Pancreas (tissue), 10 donors: ENCODE results near the gene AFF3. TPM values are rescaled to one million over a fixed set of nuclear protein-coding genes. Genes with fewer than 3 reads are reported as not detected.
"Not testable (repeated sequence)": the region's sequence is repeated elsewhere in the genome, so short reads cannot be mapped to it uniquely, and the experiment has no call there.

Source experiments
- ATAC-seq, 4 donors: fragments of 200-7000 bp; cut with Tn5 transposase; one replicate each; pipeline versions ENCODE4 v1.8.0 to v1.9.1; 2020; ENCODE audit warnings: mild to moderate bottlenecking in 4 of 4, moderate library complexity in 4 of 4
- DNase-seq, 6 donors: peaks; one replicate each; pipeline ENCODE4 v3.0.0-alpha.2; 2020
- FAIRE-seq: peaks from 2 replicates; lab custom pipeline; 2012; peaks lifted over from hg19 to GRCh38; lab: Jason Lieb, UNC
- H3K27ac ChIP-seq, 4 donors: fragments of 200-600 bp; sonication (generic); 1 replicate in 3 of 4; 2 replicates in 1 of 4; pipeline versions ENCODE4 v1.5.0 to v1.8.0; 2020
- H3K27me3 ChIP-seq, 4 donors: fragments of 200-600 bp; one replicate each; pipeline ENCODE4 v1.8.0; 2021
- H3K36me3 ChIP-seq, 3 donors: fragments of 200-600 bp; sonication (generic) in 1 of 3; one replicate each; pipeline versions ENCODE4 v1.5.0 to v1.8.0; 2020 to 2021
- H3K4me1 ChIP-seq, 3 donors: fragments of 200-600 bp; one replicate each; pipeline ENCODE4 v1.8.0; 2021
- H3K4me3 ChIP-seq, 4 donors: fragments of 200-600 bp; sonication (generic) in 2 of 4; one replicate each; pipeline versions ENCODE4 v1.5.0 to v1.8.0; 2020 to 2021
- H3K9me3 ChIP-seq, 4 donors: fragments of 200-600 bp; one replicate each; pipeline ENCODE4 v1.8.0; 2021
- CTCF ChIP-seq, 4 donors: fragments of 200-600 bp; sonication (generic) in 3 of 4; IDR thresholded peaks; one replicate each; pipeline versions ENCODE4 v1.5.0 to v1.8.0; 2021; ENCODE audit warnings: antibody characterized with exemption in 4 of 4
- WGBS, 2 donors: extraction: QIAGEN DNeasy Blood & Tissue Kit; methylation state at CpG; one replicate each; pipeline ENCODE4 v1.1.7; 2013; 5-methylcytosine and 5-hydroxymethylcytosine counted together
- intact Hi-C, 3 donors: fragments of 100-400 bp; cut with DNase I; formaldehyde crosslinking; loops; one replicate each; pipeline versions ENCODE4 v1.11.1 to v1.14.2; 2022
- polyA plus RNA-seq, 2 donors: library from polyadenylated mRNA; stranded (reverse); fragments of 200-250 nt; gene quantifications; one replicate each; pipeline ENCODE4 v1.2.3, GENCODE V29; 2013
- total RNA-seq, 6 donors: library from RNA; stranded (reverse); fragmentation: NEBNext Ultra II Directional in 4 of 6; extraction: Animal tissue kit (Norgen Biotek cat#: 25700) in 4 of 6; gene quantifications; one replicate each; pipeline versions ENCODE4 v1.2.1 to v1.2.4, GENCODE V29; 2021 to 2023
- donor health status: healthy with polysubstance abuse.
- donor health status: DM: no; HTN: no; CAD: no; lungs with moderate emphysema.
- donor health status: DM: no; HTN: no; CAD: no.
- donor health status: control.
- donor health status: control.
- donor health status: Bipolar disorder and iron deficiency.
- donor health status: DM: yes; HTN: yes; CAD: no.
- donor health status: DM: no; HTN: no; CAD: no.
- donor health status: DM: no; HTN: no; CAD: no.
- donor health status: DM: yes; HTN: yes; CAD: no.

The AFF3 gene
- total and polyA plus RNA-seq, 8 donors, result 0.19 to 1.1 (median 0.54) TPM

DNA sequence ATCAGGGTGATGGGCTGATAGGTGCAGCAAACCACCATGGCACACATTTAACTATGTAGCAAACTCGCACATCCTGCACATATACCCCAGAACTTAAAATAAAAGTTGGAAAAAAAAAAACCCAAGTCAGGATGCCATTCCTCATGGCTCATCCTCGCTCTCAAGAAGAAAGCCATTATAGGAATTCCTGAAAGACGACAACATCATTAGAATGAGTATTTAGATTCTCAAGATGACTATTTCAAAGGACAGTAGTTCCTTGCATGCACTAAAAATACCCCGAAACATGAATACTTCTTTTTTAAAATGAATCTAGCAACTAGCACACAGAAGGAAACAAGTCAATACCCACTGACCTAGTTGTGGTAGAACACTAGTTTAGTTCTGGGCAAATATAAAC, 366.8 kb downstream of the AFF3 start:
- FAIRE-seq (no peak), ATAC-seq (no peak), DNase-seq (no peak)
- Histone ChIP-seq H3K4me1 (no peaks in the 10 kb centered on the region), H3K4me3 (no peak overlapping the region), H3K27ac (no peak overlapping the region), H3K27me3 (no peaks in the 10 kb centered on the region), H3K36me3 (no peaks in the 10 kb centered on the region), H3K9me3 (no peaks in the 10 kb centered on the region)
- intact Hi-C loops, result no loop called here
- WGBS, 2 donors, result 71 to 87% methylated on average over 4 of the region's 4 CpGs
- TF ChIP-seq CTCF (IDR thresholded peaks at IDR 0.05), result no peak

GRCh38 chr2:99773642-99774041, 368.7 kb downstream of the AFF3 start:
- H3K27me3 ChIP-seq, intact Hi-C loops, H3K36me3 ChIP-seq, H3K9me3 ChIP-seq, H3K4me3 ChIP-seq, FAIRE-seq, DNase-seq, H3K27ac ChIP-seq, ATAC-seq, H3K4me1 ChIP-seq: not testable (repeated sequence)
- WGBS, 2 donors, result 72 to 76% methylated on average over 1 of the region's 1 CpG

- no peak for TF ChIP-seq CTCF (IDR thresholded peaks at IDR 0.05)
- ATAC-seq (no peak), FAIRE-seq (no peak), DNase-seq (no peak)
- intact Hi-C loops, result no loop called here
- 69 to 70% methylated on average over 7 of the region's 7 CpGs for WGBS, 2 donors
- Histone ChIP-seq H3K4me3 (no peak overlapping the region), H3K9me3 (no peaks in the 10 kb centered on the region), H3K27me3 (no peaks in the 10 kb centered on the region), H3K36me3 (no peaks in the 10 kb centered on the region), H3K4me1 (no peaks in the 10 kb centered on the region), H3K27ac (no peak overlapping the region)
Observed at GRCh38 chr2:99772591-99773331, 369.6 kb downstream of the AFF3 start.

GRCh38 chr2:99771681-99772333, 370.6 kb downstream of the AFF3 start:
- ATAC-seq (peak in 2 of 4 donors; percentile 55 to 77), DNase-seq (no peak), FAIRE-seq (no peak)
- H3K27ac ChIP-seq, result no peak overlapping the region
- no peaks in the 10 kb centered on the region for H3K9me3 ChIP-seq
- WGBS, 2 donors, result 81 to 82% methylated on average over 13 of the region's 13 CpGs
- intact Hi-C loops, result no loop called here
- H3K4me3 ChIP-seq, result no peak overlapping the region
- H3K27me3 ChIP-seq, result no peaks in the 10 kb centered on the region
- H3K4me1 ChIP-seq, result no peaks in the 10 kb centered on the region
- no peak for TF ChIP-seq CTCF (IDR thresholded peaks at IDR 0.05)
- H3K36me3 ChIP-seq, result no peaks in the 10 kb centered on the region

GRCh38 chr2:99770876-99771275, 371.5 kb downstream of the AFF3 start:
- H3K4me3 ChIP-seq, result no peak overlapping the region
- no peaks in the 10 kb centered on the region for H3K9me3 ChIP-seq
- no peak for TF ChIP-seq CTCF (IDR thresholded peaks at IDR 0.05)
- no peak for DNase-seq
- no peaks in the 10 kb centered on the region for H3K27me3 ChIP-seq
- no peaks in the 10 kb centered on the region for H3K4me1 ChIP-seq
- WGBS, 2 donors, result 45 to 48% methylated on average over 2 of the region's 2 CpGs
- H3K27ac ChIP-seq, result no peak overlapping the region
- intact Hi-C loops, result no loop called here
- no peaks in the 10 kb centered on the region for H3K36me3 ChIP-seq
- no peak for ATAC-seq
- FAIRE-seq, result no peak
